Mesenchymal stem cell (in vitro differentiated cells and primary cell): ENCODE results near the gene ENPP7.

ENCODE experiments used
- DNase-seq: peaks from one replicate; pipeline ENCODE4 v3.0.0-alpha.2; 2013
- H2AFZ ChIP-seq: one replicate; pipeline ENCODE4 v1.6.1; 2013; ENCODE audit warnings: low read depth, mild to moderate bottlenecking, control low read depth, inconsistent platforms, low read length, moderate library complexity
- H2AK5ac ChIP-seq: 2 replicates; pipeline ENCODE4 v1.6.1; 2013; ENCODE audit warnings: low read length, moderate library complexity, mild to moderate bottlenecking, inconsistent platforms; ENCODE audit not compliant: severe bottlenecking
- H2BK120ac ChIP-seq: one replicate; pipeline ENCODE4 v1.6.1; 2013; ENCODE audit warnings: low read depth, mild to moderate bottlenecking, inconsistent platforms, low read length, moderate library complexity
- H2BK12ac ChIP-seq, 2 experiments: one replicate each; pipeline ENCODE4 v1.6.1; 2013; ENCODE audit warnings: inconsistent platforms in 2 of 2, low read length in 2 of 2, mild to moderate bottlenecking in 2 of 2, moderate library complexity in 2 of 2, control low read depth in 1 of 2
- H2BK15ac ChIP-seq: one replicate; pipeline ENCODE4 v1.6.1; 2013; ENCODE audit warnings: mild to moderate bottlenecking, low read depth, inconsistent platforms; ENCODE audit not compliant: poor library complexity, severe bottlenecking
- H2BK5ac ChIP-seq: 2 replicates; pipeline ENCODE4 v1.6.1; 2013; ENCODE audit warnings: low read depth, mild to moderate bottlenecking, low read length, control low read depth, inconsistent platforms; ENCODE audit not compliant: poor library complexity, severe bottlenecking
- H3K14ac ChIP-seq, 2 experiments: one replicate each; pipeline ENCODE4 v1.6.1; 2013; ENCODE audit warnings: inconsistent platforms in 2 of 2, low read length in 2 of 2, control low read depth in 1 of 2, mild to moderate bottlenecking in 1 of 2, moderate library complexity in 1 of 2
- H3K18ac ChIP-seq, 2 experiments: one replicate each; pipeline ENCODE4 v1.6.1; 2013; ENCODE audit warnings: inconsistent platforms in 2 of 2, low read length in 2 of 2, control low read depth in 1 of 2, low read depth in 1 of 2, mild to moderate bottlenecking in 1 of 2
- H3K23ac ChIP-seq, 2 experiments: one replicate each; pipeline ENCODE4 v1.6.1; 2013; ENCODE audit warnings: inconsistent platforms in 2 of 2, low read length in 2 of 2, mild to moderate bottlenecking in 2 of 2, moderate library complexity in 2 of 2, control low read depth in 1 of 2
- H3K27ac ChIP-seq: 2 replicates; pipeline ENCODE4 v1.5.1; 2013; ENCODE audit warnings: mild to moderate bottlenecking, moderate library complexity, low read length, control low read depth, inconsistent platforms; ENCODE audit not compliant: poor library complexity, severe bottlenecking
- H3K27me3 ChIP-seq, 2 experiments: 2 replicates each; pipeline versions ENCODE4 v1.6.1 to v1.7.0; 2013; ENCODE audit warnings: low read length in 2 of 2, mild to moderate bottlenecking in 2 of 2, moderate library complexity in 2 of 2, control low read depth in 1 of 2, inconsistent platforms in 1 of 2; ENCODE audit not compliant: control insufficient read depth in 1 of 2, insufficient read depth in 1 of 2
- H3K36me3 ChIP-seq, 2 experiments: 2 replicates each; pipeline versions ENCODE4 v1.6.1 to v1.7.0; 2013; ENCODE audit warnings: low read length in 2 of 2, control low read depth in 1 of 2, inconsistent platforms in 1 of 2, low read depth in 1 of 2, mild to moderate bottlenecking in 1 of 2; ENCODE audit not compliant: insufficient read depth in 2 of 2, control insufficient read depth in 1 of 2
- H3K4ac ChIP-seq, 2 experiments: one replicate each; pipeline ENCODE4 v1.6.1; 2013; ENCODE audit warnings: inconsistent platforms in 2 of 2, low read length in 2 of 2, mild to moderate bottlenecking in 2 of 2, moderate library complexity in 2 of 2, control low read depth in 1 of 2, low read depth in 1 of 2
- H3K4me1 ChIP-seq: 2 replicates; pipeline ENCODE4 v1.6.1; 2013; ENCODE audit warnings: low read depth, low read length, control low read depth; ENCODE audit not compliant: control insufficient read depth, insufficient read depth
- H3K4me2 ChIP-seq: 2 replicates; pipeline ENCODE4 v1.6.1; 2013; ENCODE audit warnings: low read length, mild to moderate bottlenecking, inconsistent platforms; ENCODE audit not compliant: poor library complexity, severe bottlenecking
- H3K4me3 ChIP-seq, 2 experiments: 2 replicates each; pipeline versions ENCODE4 v1.5.1 to v1.7.0; 2013; ENCODE audit warnings: low read length in 2 of 2, mild to moderate bottlenecking in 2 of 2, control low read depth in 1 of 2, low read depth in 1 of 2; ENCODE audit not compliant: insufficient read depth in 1 of 2
- H3K79me1 ChIP-seq: replicated peaks from 2 replicates; pipeline ENCODE4 v1.6.1; 2013; ENCODE audit warnings: mild to moderate bottlenecking, control low read depth, low read length, inconsistent platforms; ENCODE audit not compliant: poor library complexity, severe bottlenecking
- H3K9ac ChIP-seq: 2 replicates; pipeline ENCODE4 v1.7.0; 2013; ENCODE audit warnings: mild to moderate bottlenecking, low read length, moderate library complexity
- H3K9me3 ChIP-seq: 2 replicates; pipeline ENCODE4 v1.7.0; 2013; ENCODE audit warnings: mild to moderate bottlenecking, low read length; ENCODE audit not compliant: control insufficient read depth
- H4K8ac ChIP-seq: one replicate; pipeline ENCODE4 v1.6.1; 2013; ENCODE audit warnings: inconsistent platforms, mild to moderate bottlenecking, low read length, moderate library complexity
- H4K91ac ChIP-seq: one replicate; pipeline ENCODE4 v1.6.1; 2013; ENCODE audit warnings: mild to moderate bottlenecking, low read length, inconsistent platforms
- WGBS: methylation state at CpG from one replicate; pipeline ENCODE4 v1.1.7; 2013; ENCODE audit warnings: mixed read lengths; 5-methylcytosine and 5-hydroxymethylcytosine counted together

Gene ENPP7

DNA sequence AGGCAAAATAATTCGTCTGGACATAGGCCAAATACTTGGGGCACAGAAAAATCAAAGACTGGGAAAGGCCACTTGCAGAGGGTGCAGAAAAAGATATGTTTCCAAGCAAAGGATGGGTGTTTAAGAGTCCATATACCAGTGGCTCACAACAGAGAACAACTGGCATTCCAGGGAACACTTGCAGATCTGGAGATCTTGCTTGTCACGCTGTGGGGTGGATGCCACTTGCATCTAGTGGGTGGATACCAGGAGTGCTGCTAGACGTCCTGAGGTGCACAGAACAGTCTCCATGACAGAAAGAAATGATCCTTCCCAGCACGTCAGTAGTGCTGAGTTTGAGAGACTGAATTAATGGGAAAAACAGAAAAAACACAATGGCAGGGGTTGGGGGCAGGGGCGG, 57.7 kb downstream of the ENPP7 start:
- H3K4ac ChIP-seq, result no peak overlapping the region

DNA sequence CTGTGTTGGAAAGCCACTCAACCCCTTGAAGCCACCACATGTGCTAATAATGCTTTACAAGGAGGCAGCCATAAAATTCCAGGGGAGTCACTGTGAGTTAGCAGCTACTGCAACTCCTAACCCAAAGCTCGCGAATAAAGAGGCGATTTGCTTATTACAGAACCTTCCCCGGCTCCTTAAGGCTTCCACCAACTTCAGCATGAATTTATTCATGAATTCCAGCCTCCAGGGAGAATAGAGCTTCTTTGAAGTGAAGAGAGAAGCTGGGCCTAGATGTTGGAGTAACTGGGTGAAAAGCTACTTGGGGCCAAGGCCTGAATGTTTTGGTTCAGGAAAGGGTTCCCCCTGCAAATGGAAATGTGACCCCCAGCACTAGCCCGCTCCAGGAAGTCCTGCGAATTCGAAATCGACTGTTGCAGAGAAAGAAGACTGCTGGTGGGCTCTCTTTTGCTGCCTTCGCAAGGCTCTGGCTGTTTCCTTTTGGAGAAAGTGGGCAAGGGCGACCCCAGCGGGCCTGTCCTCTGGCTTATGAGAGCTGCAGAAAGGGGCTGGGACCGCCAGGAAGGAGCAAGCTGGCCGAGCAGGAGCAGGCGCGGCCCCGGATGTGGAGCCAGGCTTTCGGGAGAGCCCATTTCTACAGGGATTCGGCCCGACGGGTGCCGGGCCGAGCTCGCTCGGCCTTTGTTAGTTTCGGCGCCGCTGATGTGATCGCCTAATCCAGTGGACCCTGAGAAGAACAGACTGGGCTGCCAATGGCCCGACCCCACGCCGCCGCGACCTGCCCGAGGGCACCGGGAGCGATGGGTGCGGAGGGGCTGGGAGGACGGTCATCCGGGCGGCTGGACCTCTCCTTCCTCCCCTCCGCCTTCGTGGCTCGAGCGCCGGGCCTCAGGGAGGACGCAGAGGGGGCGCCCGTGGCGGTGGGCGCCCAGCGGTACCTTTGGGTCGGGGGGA, 58.5 kb downstream of the ENPP7 start:
- WGBS, result 7% methylated on average over 33 of the region's 52 CpGs
- no peak overlapping the region for H2AFZ ChIP-seq
- H3K79me1 ChIP-seq, result no peaks in the 10 kb centered on the region
- no peak overlapping the region for H2AK5ac ChIP-seq
- no peak overlapping the region for H4K91ac ChIP-seq
- no peak overlapping the region for H3K14ac ChIP-seq
- no peak overlapping the region for H3K4ac ChIP-seq
- no peak overlapping the region for H2BK120ac ChIP-seq
- peak overlapping the region; percentile 74 for H2BK15ac ChIP-seq
- H3K27ac ChIP-seq, result no peak overlapping the region
- H3K9me3 ChIP-seq, result no peaks in the 10 kb centered on the region
- H3K4me3 ChIP-seq, result peak overlapping the region in 1 of 2 experiments; percentile 5
- peak overlapping the region in 1 of 2 experiments; percentile 60 for H3K23ac ChIP-seq
- H2BK5ac ChIP-seq, result no peak overlapping the region
- H2BK12ac ChIP-seq, result peak overlapping the region in 1 of 2 experiments; percentile 51
- peak overlapping the region in 1 of 2 experiments; percentile 37 for H3K18ac ChIP-seq
- H3K4me2 ChIP-seq, result peak overlapping the region; percentile 10
- H3K9ac ChIP-seq, result no peak overlapping the region
- H4K8ac ChIP-seq, result no peak overlapping the region
- peaks cover 26% of the 10 kb centered on the region for H3K4me1 ChIP-seq
- H3K36me3 ChIP-seq, result peaks cover 0 to 18% of the 10 kb centered on the region in 2 experiments
- peaks cover 61 to 82% of the 10 kb centered on the region in 2 experiments for H3K27me3 ChIP-seq
- no peak for DNase-seq

More for the DNA sequence above, 57.7 kb downstream of the ENPP7 start:
- no peak overlapping the region for H2BK5ac ChIP-seq
- H3K9me3 ChIP-seq, result no peaks in the 10 kb centered on the region
- H2BK120ac ChIP-seq, result no peak overlapping the region
- H2BK15ac ChIP-seq, result no peak overlapping the region
- no peak overlapping the region for H2BK12ac ChIP-seq
- no peak overlapping the region for H2AK5ac ChIP-seq
- H3K79me1 ChIP-seq, result no peaks in the 10 kb centered on the region
- DNase-seq, result no peak
- H4K91ac ChIP-seq, result no peak overlapping the region
- H3K23ac ChIP-seq, result no peak overlapping the region
- no peak overlapping the region for H3K4me3 ChIP-seq
- H2AFZ ChIP-seq, result no peak overlapping the region
- peaks cover 0 to 24% of the 10 kb centered on the region in 2 experiments for H3K36me3 ChIP-seq
- no peak overlapping the region for H3K9ac ChIP-seq
- 69% methylated on average over 5 of the region's 5 CpGs for WGBS
- H3K14ac ChIP-seq, result no peak overlapping the region
- peaks cover 24% of the 10 kb centered on the region for H3K4me1 ChIP-seq
- no peak overlapping the region for H3K27ac ChIP-seq
- H4K8ac ChIP-seq, result no peak overlapping the region
- no peak overlapping the region for H3K18ac ChIP-seq
- H3K4me2 ChIP-seq, result no peak overlapping the region
- peaks cover 61 to 82% of the 10 kb centered on the region in 2 experiments for H3K27me3 ChIP-seq

DNA sequence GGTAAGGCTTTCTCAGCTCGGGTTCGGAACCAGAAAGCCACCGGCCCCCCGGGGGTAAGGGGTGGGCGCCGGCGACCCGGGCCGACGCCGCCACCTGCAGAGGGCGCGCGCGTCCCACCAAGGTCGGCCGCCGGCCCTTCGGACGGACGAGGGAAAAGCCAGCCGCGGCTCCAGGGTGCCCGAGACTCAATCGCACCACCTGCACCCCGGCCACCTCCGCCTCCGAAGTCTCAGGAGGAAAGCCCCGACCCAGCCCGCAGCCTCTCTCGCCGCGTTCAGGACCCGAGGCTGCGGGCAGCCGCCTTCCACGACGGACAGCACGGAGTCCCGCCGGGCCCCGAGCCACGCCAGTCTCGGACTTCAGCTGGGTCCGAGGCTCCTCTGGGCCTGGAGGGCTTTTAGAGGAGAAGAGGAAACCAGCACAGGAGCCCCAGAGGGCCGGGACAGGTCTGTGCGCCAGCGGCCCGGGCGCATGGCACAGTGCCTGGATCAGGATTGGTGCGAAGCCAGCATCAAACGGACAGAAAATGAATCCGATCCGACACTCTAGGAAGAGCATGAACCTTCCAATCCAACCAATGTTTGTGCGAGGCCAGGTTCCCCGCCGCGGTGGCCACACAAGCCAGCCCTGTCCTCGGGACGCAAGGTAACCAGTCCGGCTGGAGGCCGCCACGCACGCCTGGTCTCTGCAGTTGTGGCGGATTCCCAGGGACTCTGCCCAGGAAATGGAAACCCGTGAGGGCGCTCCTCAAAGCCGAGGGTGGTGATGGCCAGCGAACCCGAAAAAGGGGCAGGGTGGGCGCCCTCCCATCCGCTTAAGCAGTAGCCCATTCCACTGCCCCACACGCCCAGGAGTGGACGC, 59.4 kb downstream of the ENPP7 start:
- Histone ChIP-seq H2BK12ac (no peak overlapping the region), H3K27me3 (peaks cover 61 to 78% of the 10 kb centered on the region in 2 experiments), H3K79me1 (peaks cover 8% of the 10 kb centered on the region), H3K27ac (no peak overlapping the region), H4K8ac (peak overlapping the region; percentile 45), H3K4ac (no peak overlapping the region), H3K9ac (no peak overlapping the region), H2AFZ (no peak overlapping the region), H3K14ac (no peak overlapping the region), H2BK120ac (no peak overlapping the region), H2BK5ac (no peak overlapping the region), H3K4me3 (peak overlapping the region in 1 of 2 experiments; percentile 5), H3K23ac (no peak overlapping the region), H3K18ac (no peak overlapping the region), H3K4me1 (peaks cover 33% of the 10 kb centered on the region), H3K36me3 (peaks cover 0 to 18% of the 10 kb centered on the region in 2 experiments), H3K4me2 (peak overlapping the region; percentile 10), H4K91ac (no peak overlapping the region), H2AK5ac (no peak overlapping the region), H2BK15ac (no peak overlapping the region), H3K9me3 (no peaks in the 10 kb centered on the region)
- WGBS, result 21% methylated on average over 55 of the region's 74 CpGs
- no peak for DNase-seq
